ENCODE measurements around the gene FYB1.

GRCh38 chr5:39117401-39117800 is 102.0 kb downstream of the FYB1 start:
- TF ChIP-seq CTCF (IDR thresholded peaks at IDR 0.05): no peak
- TF ChIP-seq EP300 (IDR thresholded peaks at IDR 0.05): no peak
- no peak for TF ChIP-seq POLR2A (IDR thresholded peaks at IDR 0.05)
